GM12874 (cell line): Measurements from ENCODE around the gene ROGDI.

ENCODE experiments used
- TF ChIP-seq, protein P1 (sequence below): IDR thresholded peaks from 2 replicates; pipeline ENCODE4 v1.5.1; 2011; ENCODE audit warnings: low read depth, mild to moderate bottlenecking, control low read depth, low read length, moderate library complexity; ENCODE audit not compliant: insufficient read depth

Gene ROGDI, protein sequence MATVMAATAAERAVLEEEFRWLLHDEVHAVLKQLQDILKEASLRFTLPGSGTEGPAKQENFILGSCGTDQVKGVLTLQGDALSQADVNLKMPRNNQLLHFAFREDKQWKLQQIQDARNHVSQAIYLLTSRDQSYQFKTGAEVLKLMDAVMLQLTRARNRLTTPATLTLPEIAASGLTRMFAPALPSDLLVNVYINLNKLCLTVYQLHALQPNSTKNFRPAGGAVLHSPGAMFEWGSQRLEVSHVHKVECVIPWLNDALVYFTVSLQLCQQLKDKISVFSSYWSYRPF

DNA sequence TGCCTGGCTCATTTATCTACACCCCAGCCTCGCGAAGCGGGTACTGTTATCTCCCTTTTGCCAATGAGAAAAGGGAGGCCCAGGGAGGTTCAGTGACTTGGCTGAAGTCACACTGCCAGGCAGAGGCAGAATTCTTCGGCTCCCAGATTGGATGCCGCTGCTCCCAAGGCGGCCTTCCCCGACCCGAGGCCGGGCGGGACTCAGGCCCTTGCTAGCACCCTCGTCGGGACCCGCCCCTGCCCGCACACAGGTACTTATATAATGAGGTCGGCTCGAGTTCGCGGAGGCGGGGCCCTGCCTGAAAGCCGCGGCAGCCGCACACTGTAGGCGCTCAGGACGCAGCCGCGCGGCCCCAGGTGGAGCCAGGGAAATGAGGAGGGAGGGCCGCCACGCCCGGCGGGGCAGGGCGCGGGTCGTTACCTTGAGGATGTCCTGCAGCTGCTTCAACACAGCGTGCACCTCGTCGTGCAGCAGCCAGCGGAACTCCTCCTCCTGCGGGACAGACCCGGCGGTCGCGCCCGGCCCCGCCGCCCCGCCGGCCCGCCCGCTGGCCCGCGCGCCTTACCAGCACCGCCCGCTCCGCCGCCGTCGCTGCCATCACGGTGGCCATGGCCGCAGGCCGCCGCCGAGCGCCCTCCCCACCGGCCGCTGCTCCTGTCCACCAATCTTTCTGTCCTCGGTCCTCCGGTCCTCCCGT lies at the start of gene ROGDI:
Gene ROGDI (minus strand): TSS at position 672 of the 697 bp plus-strand sequence. CDS start 62 bp downstream, at position 610.
- TF ChIP-seq, protein P1, sequence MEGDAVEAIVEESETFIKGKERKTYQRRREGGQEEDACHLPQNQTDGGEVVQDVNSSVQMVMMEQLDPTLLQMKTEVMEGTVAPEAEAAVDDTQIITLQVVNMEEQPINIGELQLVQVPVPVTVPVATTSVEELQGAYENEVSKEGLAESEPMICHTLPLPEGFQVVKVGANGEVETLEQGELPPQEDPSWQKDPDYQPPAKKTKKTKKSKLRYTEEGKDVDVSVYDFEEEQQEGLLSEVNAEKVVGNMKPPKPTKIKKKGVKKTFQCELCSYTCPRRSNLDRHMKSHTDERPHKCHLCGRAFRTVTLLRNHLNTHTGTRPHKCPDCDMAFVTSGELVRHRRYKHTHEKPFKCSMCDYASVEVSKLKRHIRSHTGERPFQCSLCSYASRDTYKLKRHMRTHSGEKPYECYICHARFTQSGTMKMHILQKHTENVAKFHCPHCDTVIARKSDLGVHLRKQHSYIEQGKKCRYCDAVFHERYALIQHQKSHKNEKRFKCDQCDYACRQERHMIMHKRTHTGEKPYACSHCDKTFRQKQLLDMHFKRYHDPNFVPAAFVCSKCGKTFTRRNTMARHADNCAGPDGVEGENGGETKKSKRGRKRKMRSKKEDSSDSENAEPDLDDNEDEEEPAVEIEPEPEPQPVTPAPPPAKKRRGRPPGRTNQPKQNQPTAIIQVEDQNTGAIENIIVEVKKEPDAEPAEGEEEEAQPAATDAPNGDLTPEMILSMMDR = no peak

DNA sequence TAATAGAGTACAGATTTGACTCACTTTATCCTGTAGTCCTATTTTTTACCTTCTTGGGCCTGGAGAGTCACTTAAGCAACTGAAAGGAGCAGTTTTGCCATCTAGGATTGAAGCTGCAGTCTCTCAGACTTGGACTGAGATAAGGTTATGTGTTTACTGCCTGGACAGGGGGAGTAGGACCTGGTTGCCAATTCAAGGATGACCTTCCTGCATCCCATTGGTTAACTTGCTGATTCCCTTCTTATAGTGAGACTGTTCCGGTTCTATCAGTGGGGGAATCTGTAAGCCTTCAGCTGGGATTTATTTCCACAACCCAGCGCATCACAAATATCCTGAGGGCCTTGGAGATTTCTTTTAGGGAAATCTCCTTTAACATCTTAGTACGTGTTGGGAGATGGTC lies 47.8 kb upstream of the ROGDI start:
- TF ChIP-seq, protein P1 = no peak

DNA sequence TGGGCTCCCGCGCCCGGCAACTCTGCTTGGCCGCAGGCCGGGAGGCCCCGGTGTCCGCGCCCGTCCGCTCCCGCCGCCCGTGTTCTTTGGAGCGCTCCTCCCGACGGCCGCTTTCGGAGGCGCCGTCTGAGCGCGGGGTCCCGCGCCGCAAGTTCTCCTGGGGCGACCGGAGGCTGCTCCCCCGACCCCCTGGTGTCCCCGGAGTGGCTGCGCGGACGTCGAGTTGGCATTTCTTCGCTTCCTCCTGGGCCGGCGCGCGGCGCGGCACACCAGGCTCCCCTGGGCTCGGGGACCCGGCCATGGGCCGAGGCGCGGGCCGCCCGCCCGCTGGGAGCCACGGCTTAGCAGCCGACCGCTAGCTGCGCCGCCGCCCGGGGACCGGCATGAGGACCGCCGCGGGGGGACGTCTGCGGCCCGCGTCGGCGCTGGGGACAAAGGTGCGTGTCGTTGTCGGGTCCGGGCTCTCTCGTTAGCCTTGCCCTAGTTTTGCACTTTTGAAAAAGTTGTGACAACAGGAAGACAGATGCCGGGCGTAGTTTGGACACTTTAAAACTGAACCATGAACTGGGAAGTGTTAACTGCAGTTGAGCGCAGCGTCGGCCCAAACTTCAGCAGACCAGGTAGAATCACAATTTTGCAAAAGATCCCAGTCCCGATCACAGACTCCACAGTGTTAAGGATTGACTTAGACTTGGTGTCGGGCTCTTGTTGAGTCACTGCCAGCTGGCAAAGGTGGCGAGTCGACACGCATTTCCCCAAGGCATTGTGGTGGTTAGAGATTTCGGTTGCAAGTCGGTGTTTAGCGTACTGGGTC lies 45.5 kb upstream of the ROGDI start:
- TF ChIP-seq, protein P1 = no peak

DNA sequence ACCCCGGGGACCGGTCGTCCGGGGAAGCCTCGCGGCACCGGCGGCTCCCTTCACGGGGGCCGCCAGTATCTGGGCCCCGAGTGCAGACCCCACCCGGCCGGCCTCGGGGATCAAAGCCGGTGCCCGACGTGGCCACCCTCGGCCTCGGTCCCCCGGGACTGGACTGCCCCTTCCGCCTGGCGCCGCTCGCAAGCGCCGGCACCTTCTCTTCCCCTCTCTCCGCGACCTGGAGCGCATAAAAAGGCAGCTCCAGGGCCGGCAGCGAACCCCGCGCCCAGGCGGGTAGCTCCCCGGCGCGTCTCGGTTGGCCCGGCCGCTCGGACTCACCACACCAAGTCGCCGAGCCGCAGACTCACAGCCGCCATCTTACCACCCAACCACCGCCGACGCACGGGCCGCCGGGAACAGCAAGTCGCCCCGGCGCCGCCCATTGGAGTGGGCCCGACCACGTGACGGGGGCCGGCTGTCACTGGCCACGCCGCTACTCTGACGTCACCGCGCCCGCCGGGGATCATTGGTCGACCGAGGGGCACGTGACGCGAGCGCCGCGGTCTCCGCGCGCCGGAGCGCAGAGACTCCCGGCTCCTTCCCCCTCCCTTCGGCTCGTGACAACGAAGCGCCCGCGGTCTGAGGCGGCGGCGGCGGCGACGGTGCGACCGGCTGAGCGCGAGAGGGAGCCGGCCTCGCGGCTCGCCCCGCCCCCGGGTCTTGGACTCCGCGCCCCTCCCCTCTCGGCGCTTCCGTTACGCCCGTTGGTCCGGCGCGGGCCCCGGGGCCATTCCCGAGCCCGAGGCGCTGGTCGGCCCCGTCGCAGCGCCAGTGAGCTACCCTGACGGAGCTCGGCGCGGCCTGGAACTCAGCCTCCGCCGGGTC lies 44.7 kb upstream of the ROGDI start, which contains the start of the genes GLYR1 and UBN1:
Gene GLYR1 (minus strand): TSS at position 388 of the 873 bp plus-strand sequence. CDS start 23 bp downstream, at position 365.
Gene UBN1 (plus strand): TSS at position 581 of the 873 bp plus-strand sequence. CDS start 5,437 bp downstream, outside the sequence.
- TF ChIP-seq, protein P1 = no peak

DNA sequence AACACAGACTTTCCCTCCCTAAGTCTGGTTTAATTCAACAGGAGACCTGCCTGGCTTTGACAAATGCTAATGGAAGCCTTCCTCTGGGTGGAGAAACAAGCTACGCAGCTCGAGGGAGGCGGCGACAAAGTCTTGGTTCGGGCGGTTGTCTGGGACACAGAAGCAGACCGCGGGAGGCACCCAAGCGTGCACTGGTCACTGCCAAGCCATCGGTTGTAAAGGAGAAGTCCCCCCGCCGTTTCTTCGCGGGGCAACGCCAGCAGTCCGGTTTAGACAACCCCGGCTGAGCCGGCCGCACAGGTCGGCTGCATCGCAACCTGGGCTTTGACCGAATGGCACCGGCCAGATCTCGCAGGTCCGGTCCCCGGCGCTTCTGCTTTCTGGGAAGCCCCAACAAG lies 44.1 kb upstream of the ROGDI start:
- TF ChIP-seq, protein P1 = no peak

DNA sequence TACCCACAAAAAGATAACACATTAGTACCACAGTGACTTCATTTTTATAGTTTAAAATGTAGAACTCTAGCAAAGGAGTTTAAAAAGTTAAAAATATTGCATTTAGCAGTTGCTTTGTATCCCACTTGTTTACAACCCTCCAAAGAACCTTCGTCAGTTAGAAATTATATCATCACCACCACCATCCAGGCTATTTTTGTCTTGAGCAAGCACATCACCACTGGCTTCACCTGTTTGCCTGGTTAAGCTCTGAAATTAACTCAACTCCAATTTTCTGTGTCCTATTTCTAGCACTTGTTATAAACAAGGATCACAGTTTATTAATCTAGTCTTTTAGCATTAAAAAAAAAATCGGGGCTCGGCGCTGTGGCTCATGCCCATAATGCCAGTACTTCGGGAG lies 38.6 kb upstream of the ROGDI start:
- TF ChIP-seq, protein P1 = no peak
